ENCODE data around the gene DLG5. TPM values are rescaled to one million over a fixed set of nuclear protein-coding genes. Genes with fewer than 3 reads are reported as not detected.

Gene DLG5
- polyA plus RNA-seq, 2 of the 4 experiments (the other 2 are of a cell fraction) = 17.0 to 30.9 TPM

DNA sequence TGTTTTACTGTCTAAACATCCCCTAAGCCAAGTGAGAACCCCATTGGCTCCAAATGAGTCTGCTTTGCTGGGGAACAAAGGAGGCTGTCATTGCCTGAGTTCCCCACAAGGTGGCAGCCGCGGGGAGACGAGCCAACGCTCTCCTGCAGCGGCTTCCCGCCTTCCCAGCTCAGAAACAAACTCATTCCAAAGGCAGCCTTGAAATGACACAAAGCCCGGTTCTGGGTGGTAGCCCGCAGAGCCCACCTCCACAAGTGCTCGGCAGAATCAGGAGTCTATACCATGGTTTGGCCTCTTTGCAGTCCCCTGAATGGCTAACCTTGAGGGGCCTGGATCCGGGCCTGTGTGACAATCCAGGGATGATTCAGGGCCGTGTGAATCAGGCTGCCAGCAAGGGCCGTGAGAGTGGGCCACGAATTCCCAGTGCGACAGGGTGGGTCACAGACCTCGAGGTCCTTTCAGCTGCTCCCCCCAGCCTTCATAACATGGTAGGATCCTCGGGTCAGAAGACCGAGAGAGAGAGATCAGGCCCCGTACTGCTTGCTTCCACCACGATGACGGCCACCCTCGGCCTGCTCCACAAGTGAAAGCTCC, 79.7 kb downstream of the DLG5 start:
- TF ChIP-seq JUNB (IDR thresholded peaks at IDR 0.05) = no peak
- no peak for TF ChIP-seq RARB (CRISPR knock-in tag; IDR thresholded peaks at IDR 0.05)
- TF ChIP-seq SMC3 (IDR thresholded peaks at IDR 0.05) = peak; percentile 90
- TF ChIP-seq EP300 (IDR thresholded peaks at IDR 0.05) = no peak
- TF ChIP-seq, protein P1, sequence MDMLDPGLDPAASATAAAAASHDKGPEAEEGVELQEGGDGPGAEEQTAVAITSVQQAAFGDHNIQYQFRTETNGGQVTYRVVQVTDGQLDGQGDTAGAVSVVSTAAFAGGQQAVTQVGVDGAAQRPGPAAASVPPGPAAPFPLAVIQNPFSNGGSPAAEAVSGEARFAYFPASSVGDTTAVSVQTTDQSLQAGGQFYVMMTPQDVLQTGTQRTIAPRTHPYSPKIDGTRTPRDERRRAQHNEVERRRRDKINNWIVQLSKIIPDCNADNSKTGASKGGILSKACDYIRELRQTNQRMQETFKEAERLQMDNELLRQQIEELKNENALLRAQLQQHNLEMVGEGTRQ (IDR thresholded peaks at IDR 0.05) = no peak
- TF ChIP-seq JUN (IDR thresholded peaks at IDR 0.05) = no peak
- TF ChIP-seq, protein P2, sequence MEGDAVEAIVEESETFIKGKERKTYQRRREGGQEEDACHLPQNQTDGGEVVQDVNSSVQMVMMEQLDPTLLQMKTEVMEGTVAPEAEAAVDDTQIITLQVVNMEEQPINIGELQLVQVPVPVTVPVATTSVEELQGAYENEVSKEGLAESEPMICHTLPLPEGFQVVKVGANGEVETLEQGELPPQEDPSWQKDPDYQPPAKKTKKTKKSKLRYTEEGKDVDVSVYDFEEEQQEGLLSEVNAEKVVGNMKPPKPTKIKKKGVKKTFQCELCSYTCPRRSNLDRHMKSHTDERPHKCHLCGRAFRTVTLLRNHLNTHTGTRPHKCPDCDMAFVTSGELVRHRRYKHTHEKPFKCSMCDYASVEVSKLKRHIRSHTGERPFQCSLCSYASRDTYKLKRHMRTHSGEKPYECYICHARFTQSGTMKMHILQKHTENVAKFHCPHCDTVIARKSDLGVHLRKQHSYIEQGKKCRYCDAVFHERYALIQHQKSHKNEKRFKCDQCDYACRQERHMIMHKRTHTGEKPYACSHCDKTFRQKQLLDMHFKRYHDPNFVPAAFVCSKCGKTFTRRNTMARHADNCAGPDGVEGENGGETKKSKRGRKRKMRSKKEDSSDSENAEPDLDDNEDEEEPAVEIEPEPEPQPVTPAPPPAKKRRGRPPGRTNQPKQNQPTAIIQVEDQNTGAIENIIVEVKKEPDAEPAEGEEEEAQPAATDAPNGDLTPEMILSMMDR (IDR thresholded peaks at IDR 0.05) = peak; percentile 77
- TF ChIP-seq, protein P3, sequence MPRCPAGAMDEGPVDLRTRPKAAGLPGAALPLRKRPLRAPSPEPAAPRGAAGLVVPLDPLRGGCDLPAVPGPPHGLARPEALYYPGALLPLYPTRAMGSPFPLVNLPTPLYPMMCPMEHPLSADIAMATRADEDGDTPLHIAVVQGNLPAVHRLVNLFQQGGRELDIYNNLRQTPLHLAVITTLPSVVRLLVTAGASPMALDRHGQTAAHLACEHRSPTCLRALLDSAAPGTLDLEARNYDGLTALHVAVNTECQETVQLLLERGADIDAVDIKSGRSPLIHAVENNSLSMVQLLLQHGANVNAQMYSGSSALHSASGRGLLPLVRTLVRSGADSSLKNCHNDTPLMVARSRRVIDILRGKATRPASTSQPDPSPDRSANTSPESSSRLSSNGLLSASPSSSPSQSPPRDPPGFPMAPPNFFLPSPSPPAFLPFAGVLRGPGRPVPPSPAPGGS (IDR thresholded peaks at IDR 0.05) = no peak
- TF ChIP-seq ZNF302 (CRISPR knock-in tag; IDR thresholded peaks at IDR 0.05) = no peak
- TF ChIP-seq HOXB13 (CRISPR knock-in tag; IDR thresholded peaks at IDR 0.05; ENCODE audit: low read depth) = peak; percentile 53; the same call in 1 of the 2 replicates
- TF ChIP-seq RAD21 (conservative IDR thresholded peaks at IDR 0.05 in 1 of 2, IDR thresholded peaks at IDR 0.05 in 1 of 2) = peak; percentile 79 to 80
- no peak for TF ChIP-seq KDM5A (IDR thresholded peaks at IDR 0.05)
- TF ChIP-seq, protein P4, sequence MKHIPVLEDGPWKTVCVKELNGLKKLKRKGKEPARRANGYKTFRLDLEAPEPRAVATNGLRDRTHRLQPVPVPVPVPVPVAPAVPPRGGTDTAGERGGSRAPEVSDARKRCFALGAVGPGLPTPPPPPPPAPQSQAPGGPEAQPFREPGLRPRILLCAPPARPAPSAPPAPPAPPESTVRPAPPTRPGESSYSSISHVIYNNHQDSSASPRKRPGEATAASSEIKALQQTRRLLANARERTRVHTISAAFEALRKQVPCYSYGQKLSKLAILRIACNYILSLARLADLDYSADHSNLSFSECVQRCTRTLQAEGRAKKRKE (CRISPR knock-in tag; IDR thresholded peaks at IDR 0.05; ENCODE audit: low read depth) = no peak
- 0 out of 2 replicates have a peak, but pooled peaks have one; percentile 30 for TF ChIP-seq HOXB5 (CRISPR knock-in tag; IDR thresholded peaks at IDR 0.05)
- TF ChIP-seq MAZ (IDR thresholded peaks at IDR 0.05; ENCODE audit: borderline replicate concordance, low read depth, low read length) = no peak
- TF ChIP-seq, protein P5, sequence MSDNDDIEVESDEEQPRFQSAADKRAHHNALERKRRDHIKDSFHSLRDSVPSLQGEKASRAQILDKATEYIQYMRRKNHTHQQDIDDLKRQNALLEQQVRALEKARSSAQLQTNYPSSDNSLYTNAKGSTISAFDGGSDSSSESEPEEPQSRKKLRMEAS (IDR thresholded peaks at IDR 0.05) = peak; percentile 48; the same call in 1 of the 2 replicates
- no peak for TF ChIP-seq NR3C1 (IDR thresholded peaks at IDR 0.05)
- TF ChIP-seq, protein P6, sequence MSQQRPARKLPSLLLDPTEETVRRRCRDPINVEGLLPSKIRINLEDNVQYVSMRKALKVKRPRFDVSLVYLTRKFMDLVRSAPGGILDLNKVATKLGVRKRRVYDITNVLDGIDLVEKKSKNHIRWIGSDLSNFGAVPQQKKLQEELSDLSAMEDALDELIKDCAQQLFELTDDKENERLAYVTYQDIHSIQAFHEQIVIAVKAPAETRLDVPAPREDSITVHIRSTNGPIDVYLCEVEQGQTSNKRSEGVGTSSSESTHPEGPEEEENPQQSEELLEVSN (IDR thresholded peaks at IDR 0.05; ENCODE audit: borderline replicate concordance, low read depth) = peak; percentile 77
- peak; percentile 73 to 83 for ATAC-seq
- Histone ChIP-seq H3K4me2 (peak overlapping the region; percentile 40; the same call in 1 of the 3 replicates), H3K4me1 (peaks cover 44% of the 10 kb centered on the region), H3K27ac (peak overlapping the region; percentile 60 to 89; a peak in 5 of 6 replicates), H3K9me3 (no peaks in the 10 kb centered on the region), H3K4me3 (no peak overlapping the region)
- ChIA-PET POLR2A (no interaction called here), CTCF (interaction anchor here (0.6 to 2.5 kb wide), 46 partner anchors 9 to 1295 kb away, joined by 3 to 34 read pairs (median 4); partner anchors contain the start of genes DLG5 and POLR3A)
- peak; percentile 67 to 73 for DNase-seq (ENCODE audit: low read depth in 1 of 2, low spot score in 1 of 2)
- WGBS (ENCODE audit: missing lambda C conversion rate) = 33% methylated on average over 19 of the region's 21 CpGs
- no peak for FAIRE-seq

DNA sequence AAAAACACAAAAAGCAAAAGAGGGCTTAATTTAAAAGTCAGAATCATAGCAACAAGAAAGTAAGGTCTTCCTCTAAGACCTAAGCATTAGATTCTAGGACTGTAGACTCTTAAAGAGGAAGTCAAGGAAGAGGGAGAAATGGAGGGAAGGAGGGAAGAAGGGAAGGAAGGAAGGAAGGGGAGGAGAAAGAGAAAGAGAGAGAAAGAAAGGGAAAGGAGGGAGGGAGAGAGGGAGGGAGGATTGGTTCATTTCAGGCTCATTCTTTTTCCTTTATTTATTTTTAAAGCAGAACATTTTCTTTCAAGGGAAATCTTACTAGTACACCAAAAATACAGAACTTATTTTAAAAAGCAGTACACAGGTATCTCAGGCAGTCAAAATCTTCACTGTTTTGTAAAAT, 81.1 kb downstream of the DLG5 start:
- ATAC-seq (no peak), DNase-seq (ENCODE audit: low read depth in 1 of 2, low spot score in 1 of 2) (no peak), FAIRE-seq (no peak)
- POLR2A ChIA-PET = no interaction called here
- H3K4me3 ChIP-seq = no peak overlapping the region
- peak overlapping the region; percentile 72 to 89 for H3K27ac ChIP-seq
- H3K9me3 ChIP-seq = no peaks in the 10 kb centered on the region
- peaks cover 44% of the 10 kb centered on the region for H3K4me1 ChIP-seq
- TF ChIP-seq, protein P2 (IDR thresholded peaks at IDR 0.05) = no peak
- TF ChIP-seq HDAC2 (IDR thresholded peaks at IDR 0.05) = no peak
- TF ChIP-seq CBX2 (IDR thresholded peaks at IDR 0.05; ENCODE audit: borderline replicate concordance, low read depth) = no peak
- TF ChIP-seq, protein P5 (IDR thresholded peaks at IDR 0.05) = no peak
- TF ChIP-seq MAFK (IDR thresholded peaks at IDR 0.05; ENCODE audit: partially characterized antibody) = no peak
- TF ChIP-seq MAZ (IDR thresholded peaks at IDR 0.05; ENCODE audit: borderline replicate concordance, low read depth, low read length) = no peak
- no peak for TF ChIP-seq CBX8 (IDR thresholded peaks at IDR 0.05)
- no peak for TF ChIP-seq ZNF302 (CRISPR knock-in tag; IDR thresholded peaks at IDR 0.05)
- no peak for TF ChIP-seq FOSL2 (IDR thresholded peaks at IDR 0.05)
- no peak for TF ChIP-seq FOSL2 (CRISPR knock-in tag; IDR thresholded peaks at IDR 0.05)
- TF ChIP-seq POLR2AphosphoS2 (conservative IDR thresholded peaks at IDR 0.05; ENCODE audit: low read length) = no peak
- CTCF ChIA-PET = interaction anchor here (0.9 to 2.5 kb wide), 4 partner anchors 17 to 157 kb away, joined by 3 to 11 read pairs (median 6); partner anchors contain the start of gene DLG5
- H3K4me2 ChIP-seq = peak overlapping the region; percentile 62

All from A549 (cell line).